HG03565 (cell line): Measurements from ENCODE around the gene GBE1.

Experiments
- ATAC-seq: cut with Tn5 transposase; IDR thresholded peaks from one replicate; pipeline ENCODE4 v1.9.1; 2021; ENCODE audit warnings: mild to moderate bottlenecking, moderate library complexity; ENCODE audit not compliant: unreplicated experiment

GBE1 gene

GRCh38 chr3:81707996-81708395 is 53.4 kb downstream of the GBE1 start:
- no peak for ATAC-seq

GRCh38 chr3:81702126-81702525 is 59.3 kb downstream of the GBE1 start:
- ATAC-seq: no peak

- no peak for ATAC-seq
Measured at GRCh38 chr3:81699536-81700320, 61.7 kb downstream of the GBE1 start.

- ATAC-seq: no peak
Measured at GRCh38 chr3:81696090-81696489, 65.4 kb downstream of the GBE1 start.

- ATAC-seq: peak; percentile 56
Measured at GRCh38 chr3:81695302-81695701, 66.1 kb downstream of the GBE1 start.

- ATAC-seq: no peak
Measured at GRCh38 chr3:81694662-81695061, 66.8 kb downstream of the GBE1 start.

GRCh38 chr3:81692766-81693165 is 68.7 kb downstream of the GBE1 start:
- no peak for ATAC-seq

GRCh38 chr3:81689617-81690016 is 71.8 kb downstream of the GBE1 start:
- no peak for ATAC-seq

GRCh38 chr3:81684751-81685395 is 76.6 kb downstream of the GBE1 start:
- ATAC-seq: no peak

- no peak for ATAC-seq
Measured at GRCh38 chr3:81676706-81677456, 84.6 kb downstream of the GBE1 start.

GRCh38 chr3:81674690-81675089 is 86.8 kb downstream of the GBE1 start:
- no peak for ATAC-seq

- no peak for ATAC-seq
Measured at GRCh38 chr3:81668283-81668682, 93.2 kb downstream of the GBE1 start.

- ATAC-seq: peak; percentile 49
Measured at GRCh38 chr3:81666502-81667121, 94.8 kb downstream of the GBE1 start.

GRCh38 chr3:81663114-81663513 is 98.3 kb downstream of the GBE1 start:
- no peak for ATAC-seq

GRCh38 chr3:81660036-81660435 is 101.4 kb downstream of the GBE1 start:
- ATAC-seq: no peak

- peak; percentile 49 for ATAC-seq
Measured at GRCh38 chr3:81658322-81658997, 103.0 kb downstream of the GBE1 start.

GRCh38 chr3:81651139-81651538 is 110.3 kb downstream of the GBE1 start:
- ATAC-seq: no peak

GRCh38 chr3:81650187-81650586 is 111.3 kb downstream of the GBE1 start:
- ATAC-seq: no peak

GRCh38 chr3:81645248-81645647 is 116.2 kb downstream of the GBE1 start:
- no peak for ATAC-seq

- no peak for ATAC-seq
Measured at GRCh38 chr3:81643721-81644120, 117.7 kb downstream of the GBE1 start.

GRCh38 chr3:81638480-81638879 is 123.0 kb downstream of the GBE1 start:
- ATAC-seq: no peak
